ENCODE measurements around the gene DTD2. TPM values are rescaled to one million over a fixed set of nuclear protein-coding genes. Genes with fewer than 3 reads are reported as not detected.

DTD2 gene
- total and polyA plus RNA-seq, 2 of the 8 experiments (the other 6 are each of a cell fraction or from before 2014, with no cell fraction given) = 12.0 to 19.5 TPM

DNA sequence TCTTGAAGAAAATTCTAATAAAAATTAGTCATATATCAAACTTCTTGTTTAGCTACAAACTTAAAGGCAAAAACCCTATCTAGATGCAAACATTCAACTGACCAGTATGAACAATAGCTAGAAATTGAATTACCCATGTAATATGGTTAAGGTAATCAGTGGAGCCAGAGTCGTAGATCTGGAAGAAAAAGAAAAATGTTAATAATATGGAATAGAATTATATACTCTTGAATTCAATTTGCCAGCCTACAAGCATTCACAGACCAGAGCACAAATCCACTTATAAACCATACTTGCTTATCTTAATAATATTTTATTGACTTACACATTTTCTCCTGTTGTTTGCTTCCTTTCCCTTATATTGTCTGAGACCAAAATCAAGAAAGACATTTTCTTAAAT, 29.3 kb downstream of the DTD2 start:
- Histone ChIP-seq H3K14ac (ENCODE audit: insufficient read length) (no peak overlapping the region), H3K27me3 (replicated peaks in 1 of 4; ENCODE audit: control insufficient read depth in 3 of 4, extremely low read depth in 1 of 4, insufficient read depth in 3 of 4, low read length in 3 of 4) (no peaks in the 10 kb centered on the region), H3K4ac (replicated peaks; ENCODE audit: insufficient read length, low read depth, low read length) (no peak overlapping the region), H3K9ac (replicated peaks in 1 of 4; ENCODE audit: extremely low read depth in 1 of 4, low read depth in 3 of 4, low read length in 3 of 4) (no peak overlapping the region), H2AK5ac (ENCODE audit: low read depth, low read length) (no peak overlapping the region), H4K91ac (replicated peaks; ENCODE audit: insufficient read length, low read length) (no peak overlapping the region), H2BK12ac (ENCODE audit: low read depth, low read length) (no peak overlapping the region), H3K18ac (ENCODE audit: extremely low read depth, low read length) (no peak overlapping the region), H4K8ac (ENCODE audit: extremely low read depth, insufficient read depth, low read length) (no peak overlapping the region), H2BK15ac (ENCODE audit: low read length) (no peak overlapping the region), H3K79me1 (ENCODE audit: low read depth, low read length) (no peaks in the 10 kb centered on the region), H3K36me3 (ENCODE audit: control insufficient read depth in 2 of 4, insufficient read depth in 4 of 4, low read length in 3 of 4) (no peaks in the 10 kb centered on the region), H3K56ac (replicated peaks; ENCODE audit: insufficient read length, low read depth, low read length) (no peak overlapping the region), H3K4me1 (replicated peaks in 1 of 4; ENCODE audit: control insufficient read depth in 3 of 4, insufficient read depth in 4 of 4, low read length in 3 of 4) (peaks cover 0 to 4% (median 0%) of the 10 kb centered on the region in 4 experiments; a peak in 2 of 7 replicates), H3K9me3 (ENCODE audit: insufficient read depth in 2 of 2, low read depth in 1 of 2, low read length in 1 of 2) (no peaks in the 10 kb centered on the region), H2BK120ac (replicated peaks; ENCODE audit: low read depth, low read length) (no peak overlapping the region), H2AFZ (ENCODE audit: low read length) (no peak overlapping the region), H3K23me2 (ENCODE audit: low read depth, low read length) (no peaks in the 10 kb centered on the region), H4K20me1 (replicated peaks in 1 of 2; ENCODE audit: control insufficient read depth in 1 of 2, insufficient read depth in 2 of 2, low read length in 2 of 2) (no peaks in the 10 kb centered on the region), H3K27ac (ENCODE audit: low read depth, low read length) (no peak overlapping the region), H3K23ac (ENCODE audit: insufficient read length) (no peak overlapping the region), H4K5ac (ENCODE audit: insufficient read length, low read depth, low read length) (no peak overlapping the region), H3K4me3 (ENCODE audit: extremely low read depth in 1 of 4, insufficient read depth in 2 of 4, low read depth in 3 of 4, low read length in 4 of 4) (no peak overlapping the region), H2BK20ac (ENCODE audit: low read length) (no peak overlapping the region), H3K4me2 (ENCODE audit: insufficient read depth in 1 of 2, low read depth in 2 of 2, low read length in 2 of 2) (no peak overlapping the region), H3K79me2 (ENCODE audit: control insufficient read depth in 1 of 2, insufficient read depth in 2 of 2, low read length in 2 of 2) (no peaks in the 10 kb centered on the region), H2BK5ac (ENCODE audit: low read depth, low read length) (no peak overlapping the region)
- FAIRE-seq = no peak
- TF ChIP-seq CBX8 (IDR thresholded peaks at IDR 0.05; ENCODE audit: borderline replicate concordance, low read depth, low read length) = no peak
- TF ChIP-seq CBX5 (IDR thresholded peaks at IDR 0.05; ENCODE audit: low read depth, low read length) = no peak
- TF ChIP-seq POLR2A (IDR thresholded peaks at IDR 0.05; ENCODE audit: control extremely low read depth in 1 of 2, low read depth in 2 of 2, low read length in 2 of 2) = no peak
- TF ChIP-seq, protein P1, sequence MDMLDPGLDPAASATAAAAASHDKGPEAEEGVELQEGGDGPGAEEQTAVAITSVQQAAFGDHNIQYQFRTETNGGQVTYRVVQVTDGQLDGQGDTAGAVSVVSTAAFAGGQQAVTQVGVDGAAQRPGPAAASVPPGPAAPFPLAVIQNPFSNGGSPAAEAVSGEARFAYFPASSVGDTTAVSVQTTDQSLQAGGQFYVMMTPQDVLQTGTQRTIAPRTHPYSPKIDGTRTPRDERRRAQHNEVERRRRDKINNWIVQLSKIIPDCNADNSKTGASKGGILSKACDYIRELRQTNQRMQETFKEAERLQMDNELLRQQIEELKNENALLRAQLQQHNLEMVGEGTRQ (IDR thresholded peaks at IDR 0.05; ENCODE audit: low read length) = no peak
- no peak for TF ChIP-seq BRCA1 (IDR thresholded peaks at IDR 0.05; ENCODE audit: low read depth, low read length)
- no peak for TF ChIP-seq RNF2 (IDR thresholded peaks at IDR 0.05; ENCODE audit: borderline replicate concordance, low read depth, low read length, missing control alignments, poor library complexity, severe bottlenecking)
- no peak for TF ChIP-seq RFX5 (IDR thresholded peaks at IDR 0.05; ENCODE audit: borderline replicate concordance, low read depth, low read length)
- no peak for TF ChIP-seq SIN3A (conservative IDR thresholded peaks at IDR 0.05 in 1 of 2, IDR thresholded peaks at IDR 0.05 in 1 of 2; ENCODE audit: low read depth in 1 of 2, low read length in 2 of 2)
- WGBS, 2 experiments (ENCODE audit: extremely low coverage in 1 of 2, insufficient coverage in 1 of 2, insufficient read length in 1 of 2, insufficient replicate concordance in 2 of 2, low coverage in 1 of 2, low lambda C conversion rate in 2 of 2, missing lambda C conversion rate in 1 of 2) = 93% methylated on average over 1 of the region's 1 CpG; no CpG with 5 or more reads in 1 of the 2 experiments
- ChIA-PET CTCF (ENCODE audit: partially characterized antibody) (interaction anchor here (1.3 to 1.8 kb wide), 2 partner anchors 11 to 22 kb away, joined by 4 to 6 read pairs; no protein-coding TSS in a partner anchor), POLR2A (ENCODE audit: partially characterized antibody) (interaction anchor here (1.2 kb wide), 1 partner anchor 37 kb away, joined by 3 read pairs; no protein-coding TSS in a partner anchor)
- DNase-seq (ENCODE audit: low read depth in 1 of 2, low spot score in 2 of 2) = no peak
